HT1080 (cell line): ENCODE measurements around the gene KCNH6. TPM values are rescaled to one million over a fixed set of nuclear protein-coding genes. Genes with fewer than 3 reads are reported as not detected.

Experiments used
- DNase-seq: peaks from one replicate; pipeline ENCODE4 v3.0.0-alpha.2; 2015; ENCODE audit warnings: low read depth
- total RNA-seq: library from RNA; depleted of rRNA; stranded (reverse); fragments of >200 nt; shearing (Covaris generic); gene quantifications from 2 replicates; pipeline ENCODE4 v1.2.3, GENCODE V29; 2014

Gene KCNH6
- total RNA-seq, 1 experiment from 2014 or later, result not detected

GRCh38 chr17:63552211-63552610, 29.1 kb downstream of the KCNH6 start:
- no peak for DNase-seq

DNA sequence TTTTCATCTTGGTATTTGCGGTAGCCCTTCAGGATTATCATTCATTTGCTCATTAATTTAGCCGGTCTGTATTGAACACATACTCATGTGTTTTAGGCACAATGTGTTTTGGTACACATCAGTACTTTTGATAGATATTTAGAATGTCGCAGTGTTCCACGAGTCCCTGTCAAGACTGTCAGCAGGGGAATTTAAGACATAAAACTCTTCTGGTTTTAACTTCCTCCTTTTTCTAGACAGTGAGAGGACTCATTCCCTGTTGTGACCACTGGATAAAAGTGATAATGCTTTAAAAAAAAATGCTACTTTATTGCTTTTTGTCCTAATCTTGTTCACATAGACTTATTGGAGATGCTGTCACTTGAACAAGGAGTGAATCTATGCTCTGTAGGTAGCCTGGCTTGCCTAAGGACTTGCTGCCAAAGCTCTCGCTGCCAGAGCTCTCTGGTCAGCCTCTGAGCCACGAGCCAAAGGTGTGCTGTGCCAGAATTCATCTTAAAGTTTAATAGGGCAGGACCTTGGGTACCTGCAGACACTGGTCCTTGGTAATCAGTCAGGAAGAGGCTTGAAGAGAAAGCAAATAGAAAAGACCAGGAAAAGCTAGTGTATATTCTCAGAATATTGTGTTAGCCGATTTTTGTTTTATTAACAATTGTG, 32.5 kb downstream of the KCNH6 start:
- DNase-seq, result no peak

GRCh38 chr17:63557416-63557815, 34.3 kb downstream of the KCNH6 start:
- DNase-seq, result no peak

DNA sequence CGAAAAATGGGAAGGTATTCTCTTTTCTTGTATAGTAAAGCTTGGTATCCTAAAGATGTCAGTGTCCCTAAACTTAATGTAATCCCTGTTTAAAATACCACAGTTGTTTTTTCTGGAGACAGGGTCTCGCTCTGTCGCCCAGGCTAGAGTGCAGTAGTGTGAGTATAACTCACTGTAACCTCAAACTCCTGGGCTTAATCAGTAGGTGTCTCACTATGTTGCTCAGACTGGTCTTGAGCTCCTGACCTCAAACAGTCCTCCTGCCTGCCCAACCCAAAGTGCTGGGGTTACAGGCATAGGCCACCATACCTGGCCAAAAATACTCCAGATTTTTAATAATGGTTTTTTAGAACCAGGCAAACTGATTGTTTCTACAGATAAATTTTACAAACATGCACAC, 35.3 kb downstream of the KCNH6 start:
- DNase-seq, result no peak

DNA sequence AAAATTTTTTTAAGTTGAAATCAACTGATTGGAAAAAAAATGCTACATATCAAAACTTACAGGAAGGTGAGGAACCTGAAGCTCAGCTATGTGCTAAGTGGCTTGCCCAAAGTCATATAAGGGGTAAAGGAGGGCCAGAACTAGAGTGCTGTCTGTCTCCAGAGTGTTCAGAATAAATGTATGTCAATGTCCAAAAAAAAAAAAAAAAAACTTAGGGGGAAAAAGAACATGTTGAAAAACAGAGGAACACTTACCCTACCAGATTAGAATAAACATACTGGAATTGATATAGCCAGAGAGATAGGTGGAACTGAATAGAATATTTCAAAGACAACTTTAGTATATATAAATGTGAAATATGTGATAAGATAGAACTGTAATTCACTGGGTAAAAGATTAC, 38.7 kb downstream of the KCNH6 start:
- no peak for DNase-seq

DNA sequence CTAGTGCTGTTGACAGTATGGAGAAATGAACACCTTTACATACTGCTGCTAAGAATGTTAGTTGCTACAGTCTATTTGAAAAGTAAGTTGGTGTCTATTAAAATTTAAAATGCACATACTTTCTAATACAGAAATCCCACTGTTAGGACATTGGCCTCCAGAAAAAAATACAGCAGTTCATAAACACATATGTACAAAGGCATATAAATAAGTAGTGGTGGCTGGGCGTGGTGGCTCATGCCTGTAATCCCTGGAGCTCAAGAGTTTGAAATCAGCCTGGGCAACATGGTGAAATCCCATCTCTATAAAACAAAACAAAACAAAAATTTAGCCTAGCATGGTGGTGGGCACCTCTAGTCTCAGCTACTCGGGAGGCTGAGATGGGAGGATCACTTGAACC, 40.2 kb downstream of the KCNH6 start:
- no peak for DNase-seq

DNA sequence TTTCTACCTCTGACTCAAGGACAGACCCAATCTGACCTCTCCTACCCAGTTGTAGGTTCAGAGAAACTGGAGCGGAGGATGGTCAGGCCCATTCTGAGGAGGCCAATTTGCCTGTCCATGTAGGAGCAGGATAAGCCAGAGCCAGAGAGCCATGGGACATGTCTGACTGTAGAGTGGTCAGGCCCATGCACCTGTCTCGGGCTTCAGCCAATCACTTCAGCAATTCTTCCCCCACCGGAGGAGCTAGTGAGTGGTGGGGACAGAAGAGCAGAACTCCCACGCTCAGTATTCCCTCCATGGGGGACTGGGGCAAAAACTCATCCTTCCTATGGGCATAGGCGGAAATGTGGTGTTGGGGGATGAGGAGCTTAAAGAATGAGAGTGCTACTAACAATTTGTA, 41.4 kb downstream of the KCNH6 start:
- DNase-seq, result no peak

GRCh38 chr17:63567229-63567628, 44.1 kb downstream of the KCNH6 start:
- DNase-seq, result no peak

- no peak for DNase-seq
Observed at GRCh38 chr17:63568563-63568962, 45.4 kb downstream of the KCNH6 start.

- DNase-seq, result peak; percentile 45
Observed at GRCh38 chr17:63571632-63572310, 48.6 kb downstream of the KCNH6 start.

- DNase-seq, result no peak
Observed at GRCh38 chr17:63573634-63574033, 50.5 kb downstream of the KCNH6 start.

DNA sequence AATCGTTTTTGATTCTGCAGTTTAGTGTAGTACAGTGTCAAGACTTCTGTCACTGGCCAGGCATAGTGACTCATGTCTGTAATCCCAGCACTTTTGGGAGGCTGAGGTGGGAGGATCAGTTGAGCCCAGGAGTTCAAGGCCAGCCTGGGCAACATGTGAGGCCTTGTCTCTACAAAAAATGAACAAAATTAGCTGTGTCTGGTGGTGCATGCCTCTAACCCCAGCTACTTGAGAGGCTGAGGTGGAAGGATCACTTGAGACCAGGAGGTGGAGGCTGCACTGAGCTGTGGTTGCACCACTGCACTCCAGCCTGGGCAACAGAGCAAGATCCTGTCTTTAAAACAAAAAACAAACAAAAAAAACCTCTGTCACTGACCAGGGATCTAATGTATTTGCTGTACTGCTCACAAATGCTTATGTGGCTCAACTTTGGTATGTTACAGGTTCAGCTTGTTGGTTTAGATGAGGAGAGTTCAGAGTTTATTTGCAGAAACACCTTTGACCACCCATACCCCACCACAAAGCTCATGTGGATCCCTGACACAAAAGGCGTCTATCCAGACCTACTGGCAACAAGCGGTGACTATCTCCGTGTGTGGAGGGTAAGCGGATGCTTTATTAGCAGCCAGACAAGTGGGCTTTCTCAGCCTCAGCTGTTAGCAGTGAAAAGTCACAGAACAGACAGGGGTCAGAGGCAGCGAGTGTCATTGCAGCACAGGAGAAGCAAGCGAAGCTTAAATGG, 55.0 kb downstream of the KCNH6 start:
- DNase-seq, result no peak

- no peak for DNase-seq
Observed at GRCh38 chr17:63578769-63579111, 55.6 kb downstream of the KCNH6 start.

- DNase-seq, result no peak
Observed at GRCh38 chr17:63579633-63580032, 56.5 kb downstream of the KCNH6 start.

DNA sequence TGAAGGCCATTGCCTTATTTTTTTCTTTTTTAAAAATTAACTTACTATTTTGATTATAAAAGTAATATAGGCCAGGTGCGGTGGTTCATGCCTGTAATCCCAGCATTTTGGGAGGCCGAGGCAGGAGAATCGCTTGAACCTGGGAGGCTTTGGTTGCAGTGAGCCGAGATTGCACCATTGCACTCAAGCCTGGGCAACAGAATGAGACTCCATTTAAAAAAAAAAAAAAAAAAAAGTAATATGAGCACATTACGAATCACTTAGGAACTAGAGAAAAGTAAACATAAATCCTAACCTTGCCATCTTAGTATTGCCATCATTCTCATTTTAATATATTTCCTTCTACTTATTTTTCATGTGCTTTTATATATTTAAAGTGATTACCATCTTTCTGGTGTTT, 64.6 kb downstream of the KCNH6 start:
- peak; percentile 23 for DNase-seq

DNA sequence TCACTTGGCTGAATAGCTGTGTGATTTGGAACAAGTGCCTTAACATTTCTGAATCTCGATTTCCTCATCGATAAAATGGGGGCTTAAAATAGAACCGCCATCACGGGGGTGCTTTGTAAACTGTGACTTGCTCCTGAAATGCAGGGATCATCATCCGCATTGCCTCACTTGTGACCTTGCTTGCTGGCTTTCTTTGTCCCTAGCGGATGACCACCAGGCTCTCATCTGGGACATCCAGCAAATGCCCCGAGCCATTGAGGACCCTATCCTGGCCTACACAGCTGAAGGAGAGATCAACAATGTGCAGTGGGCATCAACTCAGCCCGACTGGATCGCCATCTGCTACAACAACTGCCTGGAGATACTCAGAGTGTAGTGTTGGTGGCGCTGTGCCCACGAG, 65.6 kb downstream of the KCNH6 start:
- no peak for DNase-seq

GRCh38 chr17:63589646-63590045, 66.5 kb downstream of the KCNH6 start:
- no peak for DNase-seq

GRCh38 chr17:63592797-63593196, 69.6 kb downstream of the KCNH6 start:
- DNase-seq, result no peak

- no peak for DNase-seq
Observed at GRCh38 chr17:63595132-63595531, 72.0 kb downstream of the KCNH6 start.
